ENCODE data around the gene ERICH6B. TPM values are rescaled to one million over a fixed set of nuclear protein-coding genes. Genes with fewer than 3 reads are reported as not detected.

Gene ERICH6B
- total RNA-seq, 4 donors from 2014 or later: not detected

DNA sequence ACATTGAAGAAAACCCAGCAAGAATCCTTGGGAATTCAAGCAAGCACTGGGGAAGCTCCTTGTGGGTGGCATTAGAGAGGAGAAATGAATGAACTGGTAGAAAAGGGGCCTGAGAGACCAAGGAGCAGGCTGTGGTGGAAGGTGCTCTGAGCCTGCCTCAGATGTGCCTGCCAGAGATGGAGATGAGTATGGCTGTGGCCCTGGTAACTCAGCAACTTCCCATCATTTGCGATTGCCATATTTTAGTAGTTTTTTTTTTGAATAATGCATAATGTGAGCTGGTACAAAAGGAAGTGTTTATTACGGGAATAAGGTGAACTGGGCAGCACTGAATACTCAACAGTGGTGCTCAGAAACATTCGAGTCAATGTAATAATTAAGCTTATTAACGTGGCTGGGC lies 39.1 kb downstream of the ERICH6B start:
- Histone ChIP-seq H3K27ac (no peak overlapping the region), H3K9me3 (no peaks in the 10 kb centered on the region), H3K27me3 (no peaks in the 10 kb centered on the region), H3K4me1 (no peaks in the 10 kb centered on the region), H3K36me3 (no peaks in the 10 kb centered on the region), H3K4me3 (no peak overlapping the region)
- TF ChIP-seq, protein P1, sequence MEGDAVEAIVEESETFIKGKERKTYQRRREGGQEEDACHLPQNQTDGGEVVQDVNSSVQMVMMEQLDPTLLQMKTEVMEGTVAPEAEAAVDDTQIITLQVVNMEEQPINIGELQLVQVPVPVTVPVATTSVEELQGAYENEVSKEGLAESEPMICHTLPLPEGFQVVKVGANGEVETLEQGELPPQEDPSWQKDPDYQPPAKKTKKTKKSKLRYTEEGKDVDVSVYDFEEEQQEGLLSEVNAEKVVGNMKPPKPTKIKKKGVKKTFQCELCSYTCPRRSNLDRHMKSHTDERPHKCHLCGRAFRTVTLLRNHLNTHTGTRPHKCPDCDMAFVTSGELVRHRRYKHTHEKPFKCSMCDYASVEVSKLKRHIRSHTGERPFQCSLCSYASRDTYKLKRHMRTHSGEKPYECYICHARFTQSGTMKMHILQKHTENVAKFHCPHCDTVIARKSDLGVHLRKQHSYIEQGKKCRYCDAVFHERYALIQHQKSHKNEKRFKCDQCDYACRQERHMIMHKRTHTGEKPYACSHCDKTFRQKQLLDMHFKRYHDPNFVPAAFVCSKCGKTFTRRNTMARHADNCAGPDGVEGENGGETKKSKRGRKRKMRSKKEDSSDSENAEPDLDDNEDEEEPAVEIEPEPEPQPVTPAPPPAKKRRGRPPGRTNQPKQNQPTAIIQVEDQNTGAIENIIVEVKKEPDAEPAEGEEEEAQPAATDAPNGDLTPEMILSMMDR (IDR thresholded peaks at IDR 0.05): no peak
- TF ChIP-seq POLR2A (IDR thresholded peaks at IDR 0.05): no peak
- no peak for TF ChIP-seq EP300 (IDR thresholded peaks at IDR 0.05)
- WGBS, 2 donors: 81 to 87% methylated on average over 4 of the region's 4 CpGs
- no peak for DNase-seq (ENCODE audit: low spot score in 2 of 2)

- TF ChIP-seq EP300 (IDR thresholded peaks at IDR 0.05) (no peak), POLR2A (IDR thresholded peaks at IDR 0.05) (no peak)
- TF ChIP-seq, protein P1 (IDR thresholded peaks at IDR 0.05): no peak
- H3K36me3 ChIP-seq: no peaks in the 10 kb centered on the region
- H3K4me1 ChIP-seq: no peaks in the 10 kb centered on the region
- no peak overlapping the region for H3K4me3 ChIP-seq
- H3K27ac ChIP-seq: no peak overlapping the region
- no peaks in the 10 kb centered on the region for H3K9me3 ChIP-seq
- no peaks in the 10 kb centered on the region for H3K27me3 ChIP-seq
- no peak for DNase-seq (ENCODE audit: low spot score in 2 of 2)
- 45 to 68% methylated on average over 1 of the region's 1 CpG for WGBS, 2 donors
Observed at GRCh38 chr13:45575830-45576180, 39.7 kb downstream of the ERICH6B start.

- TF ChIP-seq EP300 (IDR thresholded peaks at IDR 0.05) (no peak), POLR2A (IDR thresholded peaks at IDR 0.05) (no peak)
- TF ChIP-seq, protein P1 (IDR thresholded peaks at IDR 0.05): no peak
- Histone ChIP-seq H3K27ac (no peak overlapping the region), H3K4me1 (no peaks in the 10 kb centered on the region), H3K4me3 (no peak overlapping the region), H3K27me3 (no peaks in the 10 kb centered on the region), H3K9me3 (no peaks in the 10 kb centered on the region), H3K36me3 (no peaks in the 10 kb centered on the region)
- 72 to 81% methylated on average over 16 of the region's 16 CpGs for WGBS, 2 donors
- no peak for DNase-seq (ENCODE audit: low spot score in 2 of 2)
Observed at GRCh38 chr13:45575146-45575829, 40.3 kb downstream of the ERICH6B start.

DNA sequence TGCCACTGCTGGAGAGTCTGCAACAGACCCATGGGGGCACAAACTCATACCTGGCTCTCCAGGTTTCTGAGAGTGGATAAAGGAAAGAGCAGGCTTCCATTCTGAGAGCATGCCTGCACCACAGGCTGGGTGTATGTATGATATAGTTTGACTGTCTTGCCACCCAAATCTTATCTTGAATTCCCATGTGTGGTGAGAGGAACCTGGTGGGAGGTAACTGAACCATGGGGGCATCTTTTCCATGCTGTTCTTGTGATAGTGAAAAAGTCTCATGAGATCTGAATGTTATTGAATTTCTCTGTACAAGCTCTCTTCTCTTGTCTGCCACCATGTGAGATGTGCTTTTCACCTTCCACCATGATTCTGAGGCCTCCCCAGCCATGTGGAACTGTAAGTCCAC lies 50.2 kb downstream of the ERICH6B start:
- TF ChIP-seq POLR2A (IDR thresholded peaks at IDR 0.05) (no peak), EP300 (IDR thresholded peaks at IDR 0.05) (no peak)
- TF ChIP-seq, protein P1 (IDR thresholded peaks at IDR 0.05): no peak
- no peak for DNase-seq (ENCODE audit: low spot score in 2 of 2)
- H3K9me3 ChIP-seq: peaks cover 0 to 8% (median 0%) of the 10 kb centered on the region in 4 donors

DNA sequence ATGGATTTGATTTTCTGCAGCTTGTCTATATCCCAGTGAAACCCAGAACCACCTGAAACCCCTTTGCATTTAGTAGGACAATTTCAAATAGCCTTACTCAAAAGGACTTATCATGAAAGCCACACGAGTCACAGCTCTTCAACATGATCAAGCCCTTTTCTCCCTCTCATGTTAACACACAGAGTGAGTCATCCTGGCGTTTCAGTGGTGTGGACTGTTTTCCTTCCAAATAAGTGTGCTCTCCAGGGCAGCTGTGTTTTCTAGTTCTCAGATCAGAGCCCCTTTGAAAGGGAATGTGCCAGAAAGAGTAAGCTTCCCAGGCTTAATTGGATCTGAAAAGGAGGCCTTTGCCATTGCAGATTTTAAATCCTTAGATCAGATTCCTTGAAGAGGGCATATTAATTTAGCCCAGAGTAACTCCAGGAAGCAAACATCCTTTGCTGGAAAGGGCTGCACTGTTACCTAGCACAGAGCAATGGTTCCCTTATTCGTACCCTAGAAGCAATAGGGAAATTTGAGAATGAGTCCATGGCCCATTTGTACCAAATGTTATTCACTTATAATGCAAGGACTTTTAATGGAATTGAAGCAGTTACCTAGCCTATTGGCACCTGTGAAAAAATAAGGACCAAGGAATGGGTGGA lies 51.3 kb downstream of the ERICH6B start:
- H3K4me3 ChIP-seq: no peak overlapping the region
- no peaks in the 10 kb centered on the region for H3K4me1 ChIP-seq
- DNase-seq (ENCODE audit: low spot score in 2 of 2): no peak
- H3K9me3 ChIP-seq: peaks cover 0 to 8% (median 0%) of the 10 kb centered on the region in 4 donors
- 32 to 37% methylated on average over 3 of the region's 3 CpGs for WGBS, 2 donors
- no peaks in the 10 kb centered on the region for H3K36me3 ChIP-seq
- H3K27ac ChIP-seq: no peak overlapping the region
- H3K27me3 ChIP-seq: no peaks in the 10 kb centered on the region
- TF ChIP-seq, protein P1 (IDR thresholded peaks at IDR 0.05): no peak
- TF ChIP-seq EP300 (IDR thresholded peaks at IDR 0.05): no peak
- TF ChIP-seq POLR2A (IDR thresholded peaks at IDR 0.05): no peak

More for the DNA sequence above, 50.2 kb downstream of the ERICH6B start:
- Histone ChIP-seq H3K27ac (no peak overlapping the region), H3K4me3 (no peak overlapping the region), H3K27me3 (no peaks in the 10 kb centered on the region), H3K36me3 (no peaks in the 10 kb centered on the region), H3K4me1 (no peaks in the 10 kb centered on the region)
